Measurements from ENCODE around the gene GRID1. TPM values are rescaled to one million over a fixed set of nuclear protein-coding genes. Genes with fewer than 3 reads are reported as not detected.

GRID1 gene
- total RNA-seq, 1 experiment from 2014 or later: 0.37 TPM

DNA sequence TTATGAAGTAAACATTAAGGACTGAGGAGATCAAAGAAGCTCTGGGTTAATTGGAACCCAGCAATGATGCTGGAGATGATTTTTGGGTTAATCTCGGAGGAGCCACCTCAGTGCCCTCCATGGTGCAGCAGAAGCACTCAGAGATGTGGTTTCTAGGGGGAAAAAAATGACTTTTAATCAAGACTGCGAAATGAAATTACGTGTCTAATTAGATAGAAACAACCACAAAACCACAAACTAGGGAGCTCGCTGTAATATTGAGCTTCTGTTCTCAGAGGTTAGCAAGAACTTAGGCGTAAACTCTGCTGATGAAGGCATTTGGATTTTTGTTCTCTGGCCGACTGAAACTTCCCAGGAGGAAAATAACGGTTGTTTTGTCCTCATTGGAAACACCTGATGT, 319.0 kb downstream of the GRID1 start:
- H3K27ac Mint-ChIP-seq: no peak overlapping the region
- H3K4me3 Mint-ChIP-seq: no peak overlapping the region

More for the DNA sequence above, 319.0 kb downstream of the GRID1 start:
- no peak for DNase-seq (ENCODE audit: low spot score)
- Mint-ChIP-seq H3K4me1 (no peaks in the 10 kb centered on the region), H3K9me3 (no peaks in the 10 kb centered on the region), H3K27me3 (ENCODE audit: low read depth) (no peaks in the 10 kb centered on the region), H3K36me3 (no peaks in the 10 kb centered on the region)
- CTCF ChIA-PET: no interaction called here
- no peak for ATAC-seq
- TF ChIP-seq, protein P1, sequence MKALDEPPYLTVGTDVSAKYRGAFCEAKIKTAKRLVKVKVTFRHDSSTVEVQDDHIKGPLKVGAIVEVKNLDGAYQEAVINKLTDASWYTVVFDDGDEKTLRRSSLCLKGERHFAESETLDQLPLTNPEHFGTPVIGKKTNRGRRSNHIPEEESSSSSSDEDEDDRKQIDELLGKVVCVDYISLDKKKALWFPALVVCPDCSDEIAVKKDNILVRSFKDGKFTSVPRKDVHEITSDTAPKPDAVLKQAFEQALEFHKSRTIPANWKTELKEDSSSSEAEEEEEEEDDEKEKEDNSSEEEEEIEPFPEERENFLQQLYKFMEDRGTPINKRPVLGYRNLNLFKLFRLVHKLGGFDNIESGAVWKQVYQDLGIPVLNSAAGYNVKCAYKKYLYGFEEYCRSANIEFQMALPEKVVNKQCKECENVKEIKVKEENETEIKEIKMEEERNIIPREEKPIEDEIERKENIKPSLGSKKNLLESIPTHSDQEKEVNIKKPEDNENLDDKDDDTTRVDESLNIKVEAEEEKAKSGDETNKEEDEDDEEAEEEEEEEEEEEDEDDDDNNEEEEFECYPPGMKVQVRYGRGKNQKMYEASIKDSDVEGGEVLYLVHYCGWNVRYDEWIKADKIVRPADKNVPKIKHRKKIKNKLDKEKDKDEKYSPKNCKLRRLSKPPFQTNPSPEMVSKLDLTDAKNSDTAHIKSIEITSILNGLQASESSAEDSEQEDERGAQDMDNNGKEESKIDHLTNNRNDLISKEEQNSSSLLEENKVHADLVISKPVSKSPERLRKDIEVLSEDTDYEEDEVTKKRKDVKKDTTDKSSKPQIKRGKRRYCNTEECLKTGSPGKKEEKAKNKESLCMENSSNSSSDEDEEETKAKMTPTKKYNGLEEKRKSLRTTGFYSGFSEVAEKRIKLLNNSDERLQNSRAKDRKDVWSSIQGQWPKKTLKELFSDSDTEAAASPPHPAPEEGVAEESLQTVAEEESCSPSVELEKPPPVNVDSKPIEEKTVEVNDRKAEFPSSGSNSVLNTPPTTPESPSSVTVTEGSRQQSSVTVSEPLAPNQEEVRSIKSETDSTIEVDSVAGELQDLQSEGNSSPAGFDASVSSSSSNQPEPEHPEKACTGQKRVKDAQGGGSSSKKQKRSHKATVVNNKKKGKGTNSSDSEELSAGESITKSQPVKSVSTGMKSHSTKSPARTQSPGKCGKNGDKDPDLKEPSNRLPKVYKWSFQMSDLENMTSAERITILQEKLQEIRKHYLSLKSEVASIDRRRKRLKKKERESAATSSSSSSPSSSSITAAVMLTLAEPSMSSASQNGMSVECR (CRISPR knock-in tag; IDR thresholded peaks at IDR 0.05; ENCODE audit: borderline replicate concordance): no peak
- TF ChIP-seq, protein P2, sequence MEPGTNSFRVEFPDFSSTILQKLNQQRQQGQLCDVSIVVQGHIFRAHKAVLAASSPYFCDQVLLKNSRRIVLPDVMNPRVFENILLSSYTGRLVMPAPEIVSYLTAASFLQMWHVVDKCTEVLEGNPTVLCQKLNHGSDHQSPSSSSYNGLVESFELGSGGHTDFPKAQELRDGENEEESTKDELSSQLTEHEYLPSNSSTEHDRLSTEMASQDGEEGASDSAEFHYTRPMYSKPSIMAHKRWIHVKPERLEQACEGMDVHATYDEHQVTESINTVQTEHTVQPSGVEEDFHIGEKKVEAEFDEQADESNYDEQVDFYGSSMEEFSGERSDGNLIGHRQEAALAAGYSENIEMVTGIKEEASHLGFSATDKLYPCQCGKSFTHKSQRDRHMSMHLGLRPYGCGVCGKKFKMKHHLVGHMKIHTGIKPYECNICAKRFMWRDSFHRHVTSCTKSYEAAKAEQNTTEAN (CRISPR knock-in tag; IDR thresholded peaks at IDR 0.05): no peak
- TF ChIP-seq, protein P3, sequence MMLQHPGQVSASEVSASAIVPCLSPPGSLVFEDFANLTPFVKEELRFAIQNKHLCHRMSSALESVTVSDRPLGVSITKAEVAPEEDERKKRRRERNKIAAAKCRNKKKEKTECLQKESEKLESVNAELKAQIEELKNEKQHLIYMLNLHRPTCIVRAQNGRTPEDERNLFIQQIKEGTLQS (CRISPR knock-in tag; conservative IDR thresholded peaks at IDR 0.05): no peak
- no peak for TF ChIP-seq ATF1 (CRISPR knock-in tag; IDR thresholded peaks at IDR 0.05)
- no peak for TF ChIP-seq TEAD1 (CRISPR knock-in tag; IDR thresholded peaks at IDR 0.05)
- no peak for TF ChIP-seq RORB (CRISPR knock-in tag; IDR thresholded peaks at IDR 0.05)
- no peak for TF ChIP-seq OVOL2 (CRISPR knock-in tag; IDR thresholded peaks at IDR 0.05; ENCODE audit: borderline replicate concordance)
- TF ChIP-seq ZNF416 (CRISPR knock-in tag; IDR thresholded peaks at IDR 0.05): no peak
- no peak for TF ChIP-seq KAT7 (CRISPR knock-in tag; IDR thresholded peaks at IDR 0.05; ENCODE audit: borderline replicate concordance)
- TF ChIP-seq SP1 (CRISPR knock-in tag; conservative IDR thresholded peaks at IDR 0.05): no peak
- no peak for TF ChIP-seq GABPB1 (CRISPR knock-in tag; IDR thresholded peaks at IDR 0.05)
- TF ChIP-seq, protein P4, sequence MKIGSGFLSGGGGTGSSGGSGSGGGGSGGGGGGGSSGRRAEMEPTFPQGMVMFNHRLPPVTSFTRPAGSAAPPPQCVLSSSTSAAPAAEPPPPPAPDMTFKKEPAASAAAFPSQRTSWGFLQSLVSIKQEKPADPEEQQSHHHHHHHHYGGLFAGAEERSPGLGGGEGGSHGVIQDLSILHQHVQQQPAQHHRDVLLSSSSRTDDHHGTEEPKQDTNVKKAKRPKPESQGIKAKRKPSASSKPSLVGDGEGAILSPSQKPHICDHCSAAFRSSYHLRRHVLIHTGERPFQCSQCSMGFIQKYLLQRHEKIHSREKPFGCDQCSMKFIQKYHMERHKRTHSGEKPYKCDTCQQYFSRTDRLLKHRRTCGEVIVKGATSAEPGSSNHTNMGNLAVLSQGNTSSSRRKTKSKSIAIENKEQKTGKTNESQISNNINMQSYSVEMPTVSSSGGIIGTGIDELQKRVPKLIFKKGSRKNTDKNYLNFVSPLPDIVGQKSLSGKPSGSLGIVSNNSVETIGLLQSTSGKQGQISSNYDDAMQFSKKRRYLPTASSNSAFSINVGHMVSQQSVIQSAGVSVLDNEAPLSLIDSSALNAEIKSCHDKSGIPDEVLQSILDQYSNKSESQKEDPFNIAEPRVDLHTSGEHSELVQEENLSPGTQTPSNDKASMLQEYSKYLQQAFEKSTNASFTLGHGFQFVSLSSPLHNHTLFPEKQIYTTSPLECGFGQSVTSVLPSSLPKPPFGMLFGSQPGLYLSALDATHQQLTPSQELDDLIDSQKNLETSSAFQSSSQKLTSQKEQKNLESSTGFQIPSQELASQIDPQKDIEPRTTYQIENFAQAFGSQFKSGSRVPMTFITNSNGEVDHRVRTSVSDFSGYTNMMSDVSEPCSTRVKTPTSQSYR (CRISPR knock-in tag; IDR thresholded peaks at IDR 0.05): no peak
- no peak for TF ChIP-seq GTF2I (CRISPR knock-in tag; conservative IDR thresholded peaks at IDR 0.05)
- TF ChIP-seq, protein P5, sequence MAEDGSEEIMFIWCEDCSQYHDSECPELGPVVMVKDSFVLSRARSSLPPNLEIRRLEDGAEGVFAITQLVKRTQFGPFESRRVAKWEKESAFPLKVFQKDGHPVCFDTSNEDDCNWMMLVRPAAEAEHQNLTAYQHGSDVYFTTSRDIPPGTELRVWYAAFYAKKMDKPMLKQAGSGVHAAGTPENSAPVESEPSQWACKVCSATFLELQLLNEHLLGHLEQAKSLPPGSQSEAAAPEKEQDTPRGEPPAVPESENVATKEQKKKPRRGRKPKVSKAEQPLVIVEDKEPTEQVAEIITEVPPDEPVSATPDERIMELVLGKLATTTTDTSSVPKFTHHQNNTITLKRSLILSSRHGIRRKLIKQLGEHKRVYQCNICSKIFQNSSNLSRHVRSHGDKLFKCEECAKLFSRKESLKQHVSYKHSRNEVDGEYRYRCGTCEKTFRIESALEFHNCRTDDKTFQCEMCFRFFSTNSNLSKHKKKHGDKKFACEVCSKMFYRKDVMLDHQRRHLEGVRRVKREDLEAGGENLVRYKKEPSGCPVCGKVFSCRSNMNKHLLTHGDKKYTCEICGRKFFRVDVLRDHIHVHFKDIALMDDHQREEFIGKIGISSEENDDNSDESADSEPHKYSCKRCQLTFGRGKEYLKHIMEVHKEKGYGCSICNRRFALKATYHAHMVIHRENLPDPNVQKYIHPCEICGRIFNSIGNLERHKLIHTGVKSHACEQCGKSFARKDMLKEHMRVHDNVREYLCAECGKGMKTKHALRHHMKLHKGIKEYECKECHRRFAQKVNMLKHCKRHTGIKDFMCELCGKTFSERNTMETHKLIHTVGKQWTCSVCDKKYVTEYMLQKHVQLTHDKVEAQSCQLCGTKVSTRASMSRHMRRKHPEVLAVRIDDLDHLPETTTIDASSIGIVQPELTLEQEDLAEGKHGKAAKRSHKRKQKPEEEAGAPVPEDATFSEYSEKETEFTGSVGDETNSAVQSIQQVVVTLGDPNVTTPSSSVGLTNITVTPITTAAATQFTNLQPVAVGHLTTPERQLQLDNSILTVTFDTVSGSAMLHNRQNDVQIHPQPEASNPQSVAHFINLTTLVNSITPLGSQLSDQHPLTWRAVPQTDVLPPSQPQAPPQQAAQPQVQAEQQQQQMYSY (CRISPR knock-in tag; IDR thresholded peaks at IDR 0.05): no peak
- TF ChIP-seq, protein P6, sequence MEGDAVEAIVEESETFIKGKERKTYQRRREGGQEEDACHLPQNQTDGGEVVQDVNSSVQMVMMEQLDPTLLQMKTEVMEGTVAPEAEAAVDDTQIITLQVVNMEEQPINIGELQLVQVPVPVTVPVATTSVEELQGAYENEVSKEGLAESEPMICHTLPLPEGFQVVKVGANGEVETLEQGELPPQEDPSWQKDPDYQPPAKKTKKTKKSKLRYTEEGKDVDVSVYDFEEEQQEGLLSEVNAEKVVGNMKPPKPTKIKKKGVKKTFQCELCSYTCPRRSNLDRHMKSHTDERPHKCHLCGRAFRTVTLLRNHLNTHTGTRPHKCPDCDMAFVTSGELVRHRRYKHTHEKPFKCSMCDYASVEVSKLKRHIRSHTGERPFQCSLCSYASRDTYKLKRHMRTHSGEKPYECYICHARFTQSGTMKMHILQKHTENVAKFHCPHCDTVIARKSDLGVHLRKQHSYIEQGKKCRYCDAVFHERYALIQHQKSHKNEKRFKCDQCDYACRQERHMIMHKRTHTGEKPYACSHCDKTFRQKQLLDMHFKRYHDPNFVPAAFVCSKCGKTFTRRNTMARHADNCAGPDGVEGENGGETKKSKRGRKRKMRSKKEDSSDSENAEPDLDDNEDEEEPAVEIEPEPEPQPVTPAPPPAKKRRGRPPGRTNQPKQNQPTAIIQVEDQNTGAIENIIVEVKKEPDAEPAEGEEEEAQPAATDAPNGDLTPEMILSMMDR (IDR thresholded peaks at IDR 0.05): no peak
- POLR2A ChIA-PET: no interaction called here

All from WTC11 (cell line).